IMR-90 (cell line): ENCODE measurements around the gene SMARCC2. TPM values are rescaled to one million over a fixed set of nuclear protein-coding genes. Genes with fewer than 3 reads are reported as not detected.

Experiments used
- ATAC-seq: fragments of 200-7000 bp; cut with Tn5 transposase; 2 replicates; pipeline ENCODE4 v1.9.1; 2020; ENCODE audit warnings: low read depth, mild to moderate bottlenecking, moderate library complexity
- BruUV-seq: library from RNA; stranded (reverse); fragments of 400-500 nt; replicated peaks from 2 replicates; lab custom pipeline; 2021; lab: Mats Ljungman, UMichigan
- CTCF ChIA-PET: fragments of 300-600 bp; formaldehyde crosslinking; extraction: SDS; loops from one replicate; lab custom pipeline; 2021; ENCODE audit warnings: antibody characterized with exemption; lab: Yijun Ruan, JAX
- POLR2A ChIA-PET: fragments of 300-600 bp; sonication (Branson Sonifier 250); formaldehyde crosslinking; loops from one replicate; lab custom pipeline; 2022; ENCODE audit warnings: antibody characterized with exemption; ENCODE audit not compliant: unreplicated experiment; lab: Charles Lee
- DNase-seq: peaks from one replicate; pipeline ENCODE4 v3.0.0; 2013
- H2AFZ ChIP-seq: replicated peaks from 2 replicates; pipeline ENCODE3; 2013; ENCODE audit warnings: low read length, mild to moderate bottlenecking; ENCODE audit not compliant: poor library complexity
- H2AK5ac ChIP-seq: 2 replicates; pipeline ENCODE4 v1.6.1; 2013; ENCODE audit warnings: low read depth, low read length, inconsistent platforms
- H2AK9ac ChIP-seq: replicated peaks from 2 replicates; pipeline ENCODE3; 2013; ENCODE audit warnings: mild to moderate bottlenecking, low read depth, low read length, moderate library complexity; ENCODE audit not compliant: poor library complexity
- H2BK120ac ChIP-seq: 2 replicates; pipeline ENCODE4 v1.6.1; 2013; ENCODE audit warnings: low read depth, low read length, inconsistent platforms
- H2BK15ac ChIP-seq: 3 replicates; pipeline ENCODE4 v1.6.1; 2013; ENCODE audit warnings: low read depth, low read length, inconsistent platforms
- H2BK20ac ChIP-seq: 2 replicates; pipeline ENCODE4 v1.6.1; 2013; ENCODE audit warnings: low read depth, mild to moderate bottlenecking, inconsistent platforms, low read length, moderate library complexity
- H2BK5ac ChIP-seq: 2 replicates; pipeline ENCODE4 v1.6.1; 2013; ENCODE audit warnings: mild to moderate bottlenecking, low read depth, low read length, inconsistent platforms; ENCODE audit not compliant: poor library complexity, severe bottlenecking
- H3K14ac ChIP-seq: replicated peaks from 2 replicates; pipeline ENCODE4 v1.6.1; 2013; ENCODE audit warnings: low read depth, low read length, inconsistent platforms
- H3K18ac ChIP-seq: 2 replicates; pipeline ENCODE4 v1.6.1; 2013; ENCODE audit warnings: low read depth, low read length, control low read depth
- H3K23ac ChIP-seq: 2 replicates; pipeline ENCODE4 v1.6.1; 2013; ENCODE audit warnings: low read depth, low read length, inconsistent platforms
- H3K27ac ChIP-seq: 2 replicates; pipeline ENCODE4 v1.5.1; 2013; ENCODE audit warnings: mild to moderate bottlenecking, control low read depth, low read length; ENCODE audit not compliant: insufficient read depth
- H3K27me3 ChIP-seq: 2 replicates; pipeline ENCODE4 v1.6.1; 2013; ENCODE audit warnings: low read length; ENCODE audit not compliant: control insufficient read depth, insufficient read depth
- H3K36me3 ChIP-seq: 2 replicates; pipeline ENCODE4 v1.6.1; 2013; ENCODE audit warnings: low read length, mixed read lengths; ENCODE audit not compliant: control insufficient read depth, insufficient read depth
- H3K4ac ChIP-seq: 2 replicates; pipeline ENCODE4 v1.6.1; 2013; ENCODE audit warnings: low read depth, low read length, inconsistent platforms
- H3K4me1 ChIP-seq: 2 replicates; pipeline ENCODE4 v1.6.1; 2013; ENCODE audit warnings: low read length, mixed read lengths; ENCODE audit not compliant: control insufficient read depth, insufficient read depth
- H3K4me2 ChIP-seq: 2 replicates; pipeline ENCODE4 v1.6.1; 2013; ENCODE audit warnings: low read depth, mild to moderate bottlenecking, control low read depth, low read length, moderate library complexity
- H3K4me3 ChIP-seq: 2 replicates; pipeline ENCODE4 v1.5.1; 2013; ENCODE audit warnings: low read depth, mild to moderate bottlenecking, control low read depth, low read length, moderate library complexity; ENCODE audit not compliant: insufficient read depth
- H3K56ac ChIP-seq: 2 replicates; pipeline ENCODE4 v1.6.1; 2013; ENCODE audit warnings: low read length, inconsistent platforms; ENCODE audit not compliant: insufficient read depth; ENCODE audit errors: extremely low read depth
- H3K79me1 ChIP-seq, 2 experiments: 2 replicates each; pipeline ENCODE4 v1.6.1; 2013; ENCODE audit warnings: low read length in 2 of 2, inconsistent platforms in 1 of 2, low read depth in 1 of 2
- H3K9ac ChIP-seq: 2 replicates; pipeline ENCODE4 v1.6.1; 2013; ENCODE audit warnings: low read depth, low read length, control low read depth
- H3K9me1 ChIP-seq: 2 replicates; pipeline ENCODE4 v1.6.1; 2013; ENCODE audit warnings: low read length, inconsistent platforms; ENCODE audit not compliant: insufficient read depth
- H3K9me3 ChIP-seq: 2 replicates; pipeline ENCODE4 v1.6.1; 2013; ENCODE audit warnings: low read length; ENCODE audit not compliant: control insufficient read depth, insufficient read depth
- H4K20me1 ChIP-seq: 2 replicates; pipeline ENCODE4 v1.6.1; 2013; ENCODE audit warnings: low read length, inconsistent platforms; ENCODE audit not compliant: insufficient read depth
- H4K5ac ChIP-seq: 2 replicates; pipeline ENCODE4 v1.6.1; 2013; ENCODE audit warnings: mild to moderate bottlenecking, low read depth, low read length, control low read depth
- H4K8ac ChIP-seq, 2 experiments: 2 replicates each; pipeline ENCODE4 v1.6.1; 2013; ENCODE audit warnings: low read depth in 2 of 2, low read length in 2 of 2, control low read depth in 1 of 2, inconsistent platforms in 1 of 2
- H4K91ac ChIP-seq: 2 replicates; pipeline ENCODE4 v1.6.1; 2013; ENCODE audit warnings: low read depth, low read length, inconsistent platforms; ENCODE audit not compliant: insufficient read depth
- CTCF ChIP-seq: conservative IDR thresholded peaks from 2 replicates; pipeline ENCODE4 v1.5.1; 2012; ENCODE audit warnings: mild to moderate bottlenecking, low read depth, low read length, improper control_type of control experiment
- RAD21 ChIP-seq: IDR thresholded peaks from 2 replicates; pipeline ENCODE4 v1.6.1; 2012; ENCODE audit warnings: low read length, improper control_type of control experiment
- RCOR1 ChIP-seq: IDR thresholded peaks from 2 replicates; pipeline ENCODE4 v1.6.1; 2012; ENCODE audit warnings: mild to moderate bottlenecking, low read length, improper control_type of control experiment; ENCODE audit not compliant: insufficient replicate concordance
- SMC3 ChIP-seq: fragments of 150-350 bp; IDR thresholded peaks from 2 replicates; pipeline ENCODE4 v1.6.1; 2016; ENCODE audit warnings: low read depth, mild to moderate bottlenecking, antibody characterized with exemption, low read length, moderate library complexity
- WGBS, 2 experiments: methylation state at CpG; one replicate each; pipeline versions ENCODE4 v1.1.5 to v1.1.7; 2013; ENCODE audit warnings: missing lambda C conversion rate in 2 of 2; ENCODE audit not compliant: insufficient read length in 1 of 2; ENCODE audit errors: extremely low coverage in 2 of 2; 5-methylcytosine and 5-hydroxymethylcytosine counted together
- dilution Hi-C: fragments of 300-500 bp; cut with HindIII; formaldehyde crosslinking; loops from one replicate; pipeline ENCODE4 v1.14.3; 2018; ENCODE audit warnings: low sequenced_read_pairs; ENCODE audit not compliant: unreplicated experiment
- in situ Hi-C: fragments of 300-500 bp; cut with MboI; formaldehyde crosslinking; loops from 3 replicates; pipeline ENCODE4 v1.14.3; 2019; ENCODE audit warnings: low sequenced_read_pairs, inconsistent platforms, mixed read lengths
- intact Hi-C: fragments of 100-400 bp; cut with micrococcal nuclease; formaldehyde crosslinking; loops from 2 replicates; pipeline ENCODE4 v1.10.0; 2022
- polyA plus RNA-seq, 3 experiments: library from polyadenylated mRNA; depleted of rRNA; stranded (reverse); fragments of >200 nt; gene quantifications; 2 replicates each; pipeline ENCODE4 v1.2.3, GENCODE V29; 2012; ENCODE audit warnings: low replicate concordance in 1 of 3
- total RNA-seq: library from RNA; depleted of rRNA; stranded (reverse); fragments of >200 nt; gene quantifications from 2 replicates; pipeline ENCODE4 v1.2.3, GENCODE V29; 2012

The SMARCC2 gene
- total and polyA plus RNA-seq, 2 of the 4 experiments (the other 2 are of a cell fraction): 42.3 to 43.8 TPM

- no peak overlapping the region for H2AK5ac ChIP-seq
- POLR2A ChIA-PET: no interaction called here
- peak overlapping the region; percentile 31; the same call in 1 of the 2 replicates for H4K91ac ChIP-seq
- no peak overlapping the region for H3K56ac ChIP-seq
- DNase-seq: peak; percentile 87
- CTCF ChIA-PET: interaction anchor here (0.6 to 1.0 kb wide), 2 partner anchors 28 to 57 kb away, joined by 3 to 7 read pairs; partner anchors contain the start of gene RNF41
- H3K23ac ChIP-seq: no peak overlapping the region
- 0 out of 3 replicates have a peak overlapping the region, but pooled peaks have one; percentile 18 for H2BK15ac ChIP-seq
- no peaks in the 10 kb centered on the region for H3K9me3 ChIP-seq
- BruUV-seq: no TSS peak
- no peaks in the 10 kb centered on the region for H3K27me3 ChIP-seq
- H3K27ac ChIP-seq: no peak overlapping the region
- peaks cover 6% of the 10 kb centered on the region; the same call in 1 of the 2 replicates for H4K20me1 ChIP-seq
- H3K4me1 ChIP-seq: peaks cover 2% of the 10 kb centered on the region
- peak overlapping the region; percentile 38; the same call in 1 of the 2 replicates for H2BK20ac ChIP-seq
- TF ChIP-seq SMC3 (peak; percentile 83), RAD21 (peak; percentile 86), CTCF (peak; percentile 95), RCOR1 (no peak)
- no peak overlapping the region for H2AFZ ChIP-seq
- no peak overlapping the region for H3K4me2 ChIP-seq
- H2BK5ac ChIP-seq: peak overlapping the region; percentile 44
- H2BK120ac ChIP-seq: peak overlapping the region; percentile 1; the same call in 1 of the 2 replicates
- no CpG with 5 or more reads among the region's 1 CpG for WGBS, 2 experiments
- 0 out of 2 replicates have a peak, but pooled peaks have one; percentile 9 for ATAC-seq
- H3K79me1 ChIP-seq: peaks cover 4 to 8% of the 10 kb centered on the region in 2 experiments; a peak in 3 of 4 replicates
- H3K9me1 ChIP-seq: 0 out of 2 replicates have a peak, but pooled peaks cover 3% of the 10 kb centered on the region
- H3K9ac ChIP-seq: no peak overlapping the region
- no peaks in the 10 kb centered on the region for H3K36me3 ChIP-seq
- intact Hi-C loops: loop anchor here (1.0 to 2.0 kb wide), 4 partner anchors 31 to 272 kb away; partner anchors contain the start of gene NABP2
- peak overlapping the region; percentile 87 to 98 for H4K8ac ChIP-seq
- no peak overlapping the region for H3K4me3 ChIP-seq
- H2AK9ac ChIP-seq: no peak overlapping the region
- in situ Hi-C loops: no loop called here
- dilution Hi-C loops: no loop called here
- H3K4ac ChIP-seq: peak overlapping the region; percentile 1; the same call in 1 of the 2 replicates
- no peak overlapping the region for H3K14ac ChIP-seq
- H4K5ac ChIP-seq: peak overlapping the region; percentile 93
- H3K18ac ChIP-seq: no peak overlapping the region
These were observed 3.8 kb upstream of the SMARCC2 start for GRCh38 chr12:56193025-56193578.
